ENCODE data around the gene ITPKC.

- TF ChIP-seq CTCF (IDR thresholded peaks at IDR 0.05) (no peak), EZH2phosphoT487 (IDR thresholded peaks at IDR 0.05) (no peak), EZH2 (IDR thresholded peaks at IDR 0.05) (no peak)
Observed at GRCh38 chr19:40780582-40780981, 63.7 kb downstream of the ITPKC start.

All from neural progenitor cell (in vitro differentiated cells).